M059J (cell line): ENCODE measurements around the gene DUSP16. TPM values are rescaled to one million over a fixed set of nuclear protein-coding genes. Genes with fewer than 3 reads are reported as not detected.

Experiments used
- DNase-seq: peaks from one replicate; pipeline ENCODE4 v3.0.0-alpha.2; 2012; ENCODE audit warnings: low read depth
- total RNA-seq: library from RNA; depleted of rRNA; stranded (reverse); fragments of >200 nt; shearing (Covaris generic); gene quantifications from 2 replicates; pipeline ENCODE4 v1.2.3, GENCODE V29; 2014

Gene DUSP16
- total RNA-seq, 1 experiment from 2014 or later, result 13.3 TPM

DNA sequence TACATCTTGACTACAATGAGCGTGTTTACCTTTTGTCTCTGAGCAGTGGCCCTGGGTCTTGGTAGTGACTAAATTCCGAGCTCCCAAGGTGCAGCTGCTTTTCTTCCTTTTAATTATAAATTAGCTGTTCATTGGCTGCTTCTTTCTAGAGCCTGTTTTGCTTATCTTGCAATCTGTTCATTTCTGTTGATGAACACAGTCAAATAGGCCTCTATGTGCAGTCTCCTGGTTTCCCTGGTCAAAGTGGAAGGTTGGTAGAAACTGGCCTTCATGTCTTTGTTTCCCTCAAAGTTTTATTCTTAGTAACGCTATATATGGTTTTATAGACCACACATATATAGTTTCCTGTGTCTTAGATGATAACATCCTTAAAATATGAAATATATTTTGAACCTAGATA, 94.1 kb downstream of the DUSP16 start:
- DNase-seq, result no peak

DNA sequence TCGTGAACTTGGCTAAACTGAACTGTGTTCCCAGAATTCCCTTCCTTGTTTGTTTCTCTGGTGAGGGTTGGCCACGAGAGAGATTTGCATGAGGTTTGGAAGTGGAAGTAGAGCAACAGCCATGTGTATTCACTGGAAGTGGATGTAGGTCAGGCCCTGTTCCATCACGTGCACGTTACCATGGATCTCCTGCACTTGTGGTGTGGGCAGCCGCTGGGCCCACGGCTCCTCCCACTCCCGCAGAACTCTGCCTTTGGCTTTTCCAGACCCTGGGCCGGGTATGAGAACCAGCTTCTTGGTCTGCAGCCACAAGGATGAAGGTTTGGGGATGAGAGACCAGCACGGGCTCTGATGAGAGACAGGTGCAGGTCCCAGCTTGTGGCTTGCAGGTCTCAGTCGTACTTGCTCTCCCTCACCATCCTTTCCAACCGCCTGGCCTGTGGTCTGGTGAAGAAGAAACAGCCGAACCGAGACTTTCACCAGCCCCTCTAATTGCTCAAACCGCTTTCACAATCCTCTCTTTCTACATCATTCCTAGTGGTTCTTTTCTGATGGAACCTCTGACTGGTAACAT, 94.9 kb downstream of the DUSP16 start:
- no peak for DNase-seq

GRCh38 chr12:12467264-12467663, 95.4 kb downstream of the DUSP16 start:
- DNase-seq, result no peak

DNA sequence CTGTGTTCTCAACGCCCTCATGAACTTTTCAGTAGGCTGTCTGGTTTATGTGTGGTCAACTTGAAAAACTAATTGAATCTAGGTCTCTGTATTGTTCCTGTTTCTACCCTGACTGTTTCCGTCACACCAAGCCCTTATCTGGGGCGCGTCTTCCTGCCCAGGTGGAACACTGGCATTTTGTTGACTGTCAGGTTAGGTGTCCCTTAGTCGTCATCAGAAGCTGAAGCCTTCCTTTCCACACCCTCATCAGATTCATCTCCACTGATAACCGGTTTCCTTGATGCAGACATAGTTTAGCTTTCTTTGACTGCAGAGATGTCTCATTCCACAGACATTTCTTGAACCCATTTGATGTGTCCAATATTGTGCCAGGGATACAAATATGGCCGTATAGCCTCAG, 96.5 kb downstream of the DUSP16 start:
- no peak for DNase-seq

- DNase-seq, result no peak
These were observed 97.1 kb downstream of the DUSP16 start for GRCh38 chr12:12465522-12465921.

GRCh38 chr12:12461923-12462315, 100.7 kb downstream of the DUSP16 start:
- DNase-seq, result no peak

DNA sequence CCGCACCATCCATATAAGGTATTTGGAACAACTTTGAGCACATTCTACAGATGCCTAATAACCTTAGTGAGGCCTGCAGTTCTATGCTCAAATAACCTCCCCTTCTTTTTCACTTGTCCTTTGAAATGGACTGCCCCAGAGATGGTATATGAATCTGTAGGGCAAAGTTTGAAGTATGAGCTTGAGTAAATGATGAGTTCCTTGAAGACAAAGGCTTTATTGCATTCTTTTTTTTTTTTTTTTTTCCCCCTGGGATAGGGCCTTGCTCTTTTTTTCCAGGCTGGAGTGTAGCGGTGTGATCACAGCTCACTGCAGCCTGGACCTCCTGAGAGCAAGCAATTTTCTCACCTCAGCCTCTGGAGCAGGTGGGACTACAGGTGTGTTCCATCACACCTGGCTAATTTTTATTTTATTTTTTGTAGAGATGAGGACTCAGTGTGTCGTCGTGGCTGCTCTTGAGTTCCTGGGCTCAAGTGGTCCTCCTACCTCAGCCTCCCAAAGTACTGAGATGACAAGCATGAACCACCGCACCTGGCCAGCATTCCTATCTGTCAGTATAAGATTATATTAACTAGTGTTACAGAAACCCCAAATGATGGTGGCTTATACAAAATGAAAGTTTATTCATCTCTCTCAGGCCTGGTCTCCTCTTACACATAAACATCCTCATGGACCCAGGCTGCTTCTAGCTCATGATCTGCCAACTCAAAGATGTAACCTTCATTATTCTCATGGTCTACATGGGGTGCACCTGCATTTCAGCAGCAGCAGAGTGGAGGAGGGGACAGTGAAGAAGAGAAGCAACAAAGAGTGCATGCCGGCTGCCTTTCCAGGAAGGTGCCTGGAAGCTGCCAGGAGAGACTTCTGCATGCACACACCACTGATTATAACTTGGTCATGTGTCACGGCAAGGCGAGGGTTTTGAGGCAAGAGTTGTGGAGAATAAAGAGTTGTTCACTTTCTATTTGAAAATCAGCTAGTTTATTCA, 101.4 kb downstream of the DUSP16 start:
- no peak for DNase-seq

DNA sequence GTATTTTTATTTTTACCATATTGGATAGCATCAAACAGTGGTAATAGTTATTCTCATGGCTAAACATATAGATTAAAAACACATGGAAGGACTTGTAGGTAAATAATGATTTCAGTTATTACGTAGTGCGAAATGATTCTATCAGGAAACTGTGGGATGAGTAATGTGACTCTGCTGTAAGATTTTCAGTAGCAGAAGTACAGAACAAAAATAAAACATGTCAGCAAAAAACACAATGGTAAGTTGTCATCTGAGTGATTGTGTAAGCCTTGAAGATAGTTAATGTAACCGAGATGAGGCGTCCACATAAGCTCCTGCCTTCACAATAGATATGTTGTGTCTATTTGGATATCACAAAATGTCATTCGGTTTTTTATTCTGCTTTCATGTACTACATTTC, 106.0 kb downstream of the DUSP16 start:
- DNase-seq, result no peak

GRCh38 chr12:12454315-12454714, 108.3 kb downstream of the DUSP16 start:
- no peak for DNase-seq

GRCh38 chr12:12453635-12454034, 109.0 kb downstream of the DUSP16 start:
- no peak for DNase-seq

DNA sequence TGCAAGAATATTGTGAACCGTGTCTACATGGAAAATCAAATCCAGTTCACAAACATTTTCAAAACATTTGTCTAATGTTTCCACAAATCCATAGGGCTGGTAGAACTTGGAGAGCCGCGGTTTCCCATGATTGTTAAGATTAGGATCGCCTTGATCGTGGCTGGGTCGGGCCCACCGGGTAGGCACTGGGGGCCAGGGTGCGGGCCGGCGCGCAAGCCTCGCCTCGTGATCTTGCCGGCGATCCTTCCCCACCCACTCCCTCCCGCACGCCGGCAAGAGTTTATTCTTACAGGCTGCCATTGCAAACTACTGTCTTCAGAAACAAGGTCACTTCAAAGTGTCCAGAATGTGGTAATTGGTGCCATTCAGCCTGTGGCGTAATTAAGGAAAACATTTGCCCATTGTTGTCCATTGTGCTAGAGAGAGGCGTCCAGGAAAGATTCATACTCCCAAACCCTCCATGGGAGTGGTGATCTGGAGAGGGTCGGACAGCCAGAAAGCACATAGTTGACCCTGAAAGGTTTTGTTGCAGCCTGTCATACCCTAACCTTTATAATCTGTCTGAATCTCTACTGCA, 110.2 kb downstream of the DUSP16 start:
- DNase-seq, result no peak

- no peak for DNase-seq
These were observed 111.6 kb downstream of the DUSP16 start for GRCh38 chr12:12451098-12451497.

GRCh38 chr12:12450043-12450471, 112.6 kb downstream of the DUSP16 start:
- no peak for DNase-seq

DNA sequence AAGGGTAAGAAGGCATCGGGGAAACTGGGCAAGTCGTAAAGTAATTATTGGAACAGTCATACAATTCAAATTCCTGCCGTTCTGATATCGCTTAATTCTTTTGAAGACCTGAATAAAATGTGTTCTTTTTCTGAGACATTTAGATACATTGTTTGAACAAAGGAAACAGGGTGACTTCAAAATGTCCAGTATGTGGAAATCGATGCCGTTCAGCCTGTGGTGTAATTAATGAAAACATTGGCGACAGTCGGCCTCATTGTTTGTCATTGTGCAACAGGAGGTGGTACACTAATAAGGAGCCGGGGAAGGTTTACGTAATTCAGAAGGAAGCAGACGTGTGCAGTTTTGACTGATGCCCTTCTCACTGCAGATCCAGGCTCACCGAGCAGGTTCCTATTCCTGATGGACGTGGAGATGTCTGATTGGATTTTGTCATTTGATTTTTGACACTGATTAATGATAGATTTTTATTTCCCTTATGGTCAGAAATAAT, 113.1 kb downstream of the DUSP16 start:
- no peak for DNase-seq

DNA sequence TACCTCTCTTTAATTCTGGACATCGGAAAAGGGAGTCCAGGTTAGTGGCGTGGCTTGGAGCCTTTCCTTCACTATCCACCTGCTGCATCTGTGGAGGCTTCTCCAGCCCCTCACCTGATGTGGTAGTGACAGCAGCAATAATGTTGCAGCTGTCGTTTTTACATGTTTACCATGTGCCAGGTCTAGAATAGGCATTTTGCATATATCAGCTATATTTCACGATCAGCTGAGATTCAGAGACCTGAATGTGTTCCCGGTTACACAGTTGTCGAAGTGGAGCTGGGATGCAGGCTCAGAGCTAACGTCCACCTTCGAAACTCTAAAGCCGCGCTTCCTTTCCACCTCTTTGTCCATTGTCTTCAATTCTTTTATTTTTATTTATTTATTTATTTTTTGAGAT, 114.8 kb downstream of the DUSP16 start:
- no peak for DNase-seq

DNA sequence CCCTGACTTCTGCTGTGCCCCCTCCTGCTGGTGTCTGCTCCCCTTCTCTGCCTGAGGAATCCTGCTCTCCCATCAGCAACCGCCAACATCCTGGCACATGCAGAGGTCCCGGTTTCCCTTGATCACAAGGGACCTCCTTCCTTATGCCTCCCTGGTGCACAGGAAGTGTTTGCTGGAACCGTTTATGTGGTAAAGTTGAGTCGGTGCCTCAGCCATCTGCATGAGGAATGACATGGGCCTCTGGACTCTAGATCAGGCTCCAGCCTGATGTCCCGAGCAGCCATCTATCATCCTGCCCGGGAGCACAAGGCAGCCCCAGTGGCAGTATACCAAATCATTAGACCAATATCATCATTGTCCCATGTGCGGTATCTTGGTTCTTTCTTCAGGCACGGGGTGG, 115.4 kb downstream of the DUSP16 start:
- no peak for DNase-seq

DNA sequence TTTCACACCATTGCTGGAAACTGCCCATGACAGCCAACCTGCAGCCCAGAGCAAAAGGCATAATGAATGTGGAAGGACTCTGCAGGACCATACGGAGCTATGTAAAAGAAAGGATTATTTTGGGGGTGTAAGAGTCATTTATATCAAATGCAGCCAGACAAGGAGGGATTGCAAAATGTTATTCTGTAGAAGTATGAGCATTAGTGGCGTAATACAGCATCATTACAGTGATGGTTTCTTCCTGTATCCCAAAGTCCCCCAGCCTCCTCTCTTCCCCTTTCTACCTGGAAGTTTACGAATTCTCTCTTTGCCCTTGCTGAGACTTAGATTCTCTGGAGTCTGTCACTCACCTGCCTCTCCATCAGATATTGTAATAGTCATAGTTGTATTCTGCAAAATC, 115.9 kb downstream of the DUSP16 start:
- DNase-seq, result no peak

- DNase-seq, result no peak
These were observed 116.8 kb downstream of the DUSP16 start for GRCh38 chr12:12445882-12446181.

GRCh38 chr12:12445165-12445881, 117.3 kb downstream of the DUSP16 start:
- DNase-seq, result no peak

DNA sequence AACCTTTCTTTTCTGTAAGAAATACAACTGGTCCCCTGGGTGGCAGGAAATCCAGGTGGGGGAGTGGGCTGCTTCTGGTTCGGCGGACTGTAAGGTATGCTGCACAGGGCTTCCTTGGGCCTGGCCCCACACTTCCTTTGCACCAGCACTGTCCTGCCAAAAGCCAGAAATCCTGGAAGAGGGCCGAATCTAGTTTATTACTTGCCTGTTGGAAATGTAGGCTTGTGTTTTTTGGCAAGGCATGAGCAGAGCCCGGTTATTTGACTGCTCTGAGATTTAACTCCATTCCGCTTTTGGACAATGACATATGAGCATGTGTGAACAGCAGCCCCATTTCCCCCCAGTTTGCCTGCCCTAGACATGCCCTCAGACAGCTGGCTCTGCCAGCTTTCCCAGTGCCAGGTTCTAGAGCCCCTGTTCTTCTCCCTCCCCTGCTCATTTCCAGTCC, 119.2 kb downstream of the DUSP16 start:
- DNase-seq, result no peak

GRCh38 chr12:12442548-12443071, 120.1 kb downstream of the DUSP16 start:
- peak; percentile 79 for DNase-seq
